GM23338 (cell line): ENCODE data around the gene ACTL6B. TPM values are rescaled to one million over a fixed set of nuclear protein-coding genes. Genes with fewer than 3 reads are reported as not detected.

Experiments
- ATAC-seq: fragments of 200-7000 bp; cut with Tn5 transposase; 3 replicates; pipeline ENCODE4 v1.9.1; 2020
- DNase-seq: peaks from one replicate; pipeline ENCODE4 v3.0.0-alpha.2; 2015; ENCODE audit warnings: low spot score
- H2AFZ ChIP-seq: fragments of 200-600 bp; sonication (generic); 2 replicates; pipeline ENCODE4 v1.8.0; 2016; ENCODE audit warnings: antibody characterized with exemption, mild to moderate bottlenecking, moderate library complexity
- H3F3A ChIP-seq: fragments of 200-600 bp; sonication (generic); replicated peaks from 2 replicates; pipeline ENCODE4 v1.8.0; 2017; ENCODE audit warnings: antibody characterized with exemption, mixed run types, low read depth
- H3K27ac ChIP-seq: fragments of 200-600 bp; sonication (generic); 2 replicates; pipeline ENCODE4 v1.6.1; 2016; ENCODE audit warnings: low read depth
- H3K27me3 ChIP-seq: fragments of 200-600 bp; sonication (generic); 2 replicates; pipeline ENCODE4 v1.8.0; 2016; ENCODE audit warnings: mild to moderate bottlenecking, mixed run types, moderate library complexity; ENCODE audit not compliant: insufficient read depth
- H3K36me3 ChIP-seq: fragments of 200-600 bp; sonication (generic); 2 replicates; pipeline ENCODE4 v1.8.0; 2016; ENCODE audit warnings: mild to moderate bottlenecking; ENCODE audit not compliant: insufficient read depth
- H3K4me1 ChIP-seq: fragments of 200-600 bp; sonication (generic); 2 replicates; pipeline ENCODE4 v1.8.0; 2016; ENCODE audit warnings: mild to moderate bottlenecking, moderate library complexity; ENCODE audit not compliant: insufficient read depth
- H3K4me2 ChIP-seq: fragments of 200-600 bp; sonication (generic); 2 replicates; pipeline ENCODE4 v1.7.1; 2017; ENCODE audit warnings: mixed run types
- H3K4me3 ChIP-seq: fragments of 200-600 bp; sonication (generic); 2 replicates; pipeline ENCODE4 v1.6.1; 2016; ENCODE audit warnings: mixed run types
- H3K79me2 ChIP-seq: fragments of 200-600 bp; sonication (generic); replicated peaks from 2 replicates; pipeline ENCODE4 v1.8.0; 2017; ENCODE audit warnings: mild to moderate bottlenecking; ENCODE audit not compliant: insufficient read depth
- H3K9me2 ChIP-seq: fragments of 200-600 bp; sonication (generic); 2 replicates; pipeline ENCODE4 v1.8.0; 2017; ENCODE audit not compliant: insufficient read depth
- H4K20me1 ChIP-seq: fragments of 200-600 bp; sonication (generic); replicated peaks from 2 replicates; pipeline ENCODE4 v1.8.0; 2017; ENCODE audit warnings: mild to moderate bottlenecking; ENCODE audit not compliant: insufficient read depth
- H3K27ac Mint-ChIP-seq: 2 replicates; pipeline ENCODE4 v1.8.0; 2020; ENCODE audit warnings: inconsistent platforms, mild to moderate bottlenecking, moderate library complexity, mixed read lengths
- H3K27me3 Mint-ChIP-seq: 3 replicates; pipeline ENCODE4 v1.8.0; 2022; ENCODE audit warnings: low read depth, mild to moderate bottlenecking, moderate library complexity, mixed read lengths, inconsistent platforms; ENCODE audit not compliant: insufficient read depth, poor library complexity
- H3K36me3 Mint-ChIP-seq: 3 replicates; pipeline ENCODE4 v1.8.0; 2021; ENCODE audit warnings: low read depth, mild to moderate bottlenecking, inconsistent platforms, moderate library complexity, mixed read lengths
- H3K4me1 Mint-ChIP-seq: 3 replicates; pipeline ENCODE4 v1.8.0; 2020; ENCODE audit warnings: mild to moderate bottlenecking, inconsistent platforms, mixed read lengths
- H3K4me3 Mint-ChIP-seq: 3 replicates; pipeline ENCODE4 v1.8.0; 2021; ENCODE audit warnings: moderate library complexity, mild to moderate bottlenecking, inconsistent platforms, mixed read lengths
- H3K9me3 Mint-ChIP-seq: 3 replicates; pipeline ENCODE4 v1.8.0; 2020; ENCODE audit warnings: moderate library complexity, mild to moderate bottlenecking, inconsistent platforms, mixed read lengths
- CREB1 ChIP-seq: fragments of 250-450 bp; sonication (Bioruptor Pico); IDR thresholded peaks from 2 replicates; pipeline ENCODE4 v1.5.0; 2020; ENCODE audit warnings: low read depth, mild to moderate bottlenecking, moderate library complexity
- JUNB ChIP-seq: IDR thresholded peaks from one replicate; pipeline ENCODE4 v1.6.1; 2016; ENCODE audit warnings: antibody characterized with exemption; ENCODE audit not compliant: unreplicated experiment
- POLR2AphosphoS5 ChIP-seq: IDR thresholded peaks from 2 replicates; pipeline ENCODE4 v1.6.1; 2016; ENCODE audit warnings: antibody characterized with exemption, low read depth
- STAT1 ChIP-seq: IDR thresholded peaks from one replicate; pipeline ENCODE4 v1.6.1; 2016; ENCODE audit warnings: antibody characterized with exemption; ENCODE audit not compliant: unreplicated experiment
- polyA plus RNA-seq: library from polyadenylated mRNA; unstranded; fragments of >200 nt; fragmentation: Nextera tagmentation; extraction: Ambion mirVana; gene quantifications from 2 replicates; pipeline ENCODE4 v1.2.1, GENCODE V29; 2016
- total RNA-seq: library from RNA; depleted of rRNA; stranded (reverse); fragments of >200 nt; shearing (Covaris generic); gene quantifications from 2 replicates; pipeline ENCODE4 v1.2.3, GENCODE V29; 2014
- TF ChIP-seq, protein P1 (sequence below): IDR thresholded peaks from one replicate; pipeline ENCODE4 v1.6.1; 2018; ENCODE audit warnings: antibody characterized with exemption; ENCODE audit not compliant: unreplicated experiment
- TF ChIP-seq, protein P2 (sequence below): fragments of 250-450 bp; sonication (Bioruptor Pico); IDR thresholded peaks from 2 replicates; pipeline ENCODE4 v1.5.0; 2020; ENCODE audit warnings: mild to moderate bottlenecking, moderate library complexity
- TF ChIP-seq, protein P3 (sequence below), 2 experiments: fragments of 200-600 bp in 1 of 2; sonication (generic) in 1 of 2; conservative IDR thresholded peaks; 2 replicates each; pipeline versions ENCODE4 v1.5.1 to v1.6.1; 2016 to 2017; ENCODE audit warnings: antibody characterized with exemption in 2 of 2, low read depth in 2 of 2, mild to moderate bottlenecking in 2 of 2, moderate library complexity in 1 of 2

The ACTL6B gene
- total and polyA plus RNA-seq, 2 experiments from 2014 or later: 0.69 to 2.5 TPM

DNA sequence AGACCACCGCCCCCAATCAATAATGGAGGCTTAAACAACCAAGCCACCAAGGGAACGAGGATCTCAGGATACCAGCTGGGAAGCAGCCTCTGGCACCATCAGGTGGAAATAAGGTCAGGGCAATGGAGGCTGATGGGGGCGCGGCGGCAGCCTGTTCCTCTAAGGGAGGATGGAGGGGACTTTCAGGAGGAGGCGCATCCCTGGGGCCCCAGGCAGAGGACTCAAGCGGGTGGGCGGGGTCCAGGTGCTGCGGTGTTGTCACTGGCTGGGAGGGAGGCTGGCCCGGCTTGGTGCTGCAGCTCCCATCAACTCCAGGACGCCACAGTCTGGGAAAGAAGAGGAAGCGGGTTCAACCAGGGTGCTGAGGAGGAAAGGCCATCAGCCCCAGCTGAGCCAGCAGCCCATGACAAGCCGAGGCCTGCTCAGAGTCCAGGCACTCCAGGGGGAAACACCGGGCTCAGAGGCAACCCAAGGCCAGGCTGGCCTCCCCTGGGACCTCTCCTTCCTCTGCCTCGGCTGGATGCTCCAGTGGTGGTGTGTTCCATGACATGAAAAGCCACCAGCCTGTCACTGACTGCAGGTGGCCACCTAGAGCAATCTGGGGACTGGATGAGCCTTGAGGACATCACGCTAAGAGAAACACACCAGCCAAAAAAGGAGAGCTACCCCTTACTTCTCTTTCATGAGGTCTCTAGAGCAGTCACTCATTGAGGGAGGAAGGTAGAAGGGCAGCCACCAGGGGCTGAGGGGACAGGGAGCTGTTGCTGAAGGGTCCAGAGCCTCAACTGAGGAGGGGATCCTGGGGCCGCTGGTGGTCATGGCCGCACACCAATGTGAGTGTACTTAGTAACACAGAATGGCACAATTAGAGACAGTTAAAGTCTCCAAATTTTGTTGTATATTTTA lies 33.2 kb upstream of the ACTL6B start:
- ATAC-seq (no peak), DNase-seq (peak; percentile 41)
- H3K4me1 Mint-ChIP-seq: peaks cover 32% of the 10 kb centered on the region
- H3K4me3 Mint-ChIP-seq: peak overlapping the region; percentile 24; the same call in 1 of the 3 replicates
- Histone ChIP-seq H3K36me3 (peaks cover 9% of the 10 kb centered on the region), H3K79me2 (peaks cover 59% of the 10 kb centered on the region), H3K27ac (peak overlapping the region; percentile 39; the same call in 1 of the 2 replicates), H3K4me2 (no peak overlapping the region), H4K20me1 (peaks cover 41% of the 10 kb centered on the region), H3K4me3 (no peak overlapping the region), H3K9me2 (no peaks in the 10 kb centered on the region), H2AFZ (no peak overlapping the region), H3K4me1 (peaks cover 22% of the 10 kb centered on the region), H3F3A (peaks cover 21% of the 10 kb centered on the region), H3K27me3 (no peaks in the 10 kb centered on the region)
- peaks cover 19% of the 10 kb centered on the region for H3K27me3 Mint-ChIP-seq
- peak overlapping the region; percentile 78; the same call in 1 of the 2 replicates for H3K27ac Mint-ChIP-seq
- TF ChIP-seq, protein P1, sequence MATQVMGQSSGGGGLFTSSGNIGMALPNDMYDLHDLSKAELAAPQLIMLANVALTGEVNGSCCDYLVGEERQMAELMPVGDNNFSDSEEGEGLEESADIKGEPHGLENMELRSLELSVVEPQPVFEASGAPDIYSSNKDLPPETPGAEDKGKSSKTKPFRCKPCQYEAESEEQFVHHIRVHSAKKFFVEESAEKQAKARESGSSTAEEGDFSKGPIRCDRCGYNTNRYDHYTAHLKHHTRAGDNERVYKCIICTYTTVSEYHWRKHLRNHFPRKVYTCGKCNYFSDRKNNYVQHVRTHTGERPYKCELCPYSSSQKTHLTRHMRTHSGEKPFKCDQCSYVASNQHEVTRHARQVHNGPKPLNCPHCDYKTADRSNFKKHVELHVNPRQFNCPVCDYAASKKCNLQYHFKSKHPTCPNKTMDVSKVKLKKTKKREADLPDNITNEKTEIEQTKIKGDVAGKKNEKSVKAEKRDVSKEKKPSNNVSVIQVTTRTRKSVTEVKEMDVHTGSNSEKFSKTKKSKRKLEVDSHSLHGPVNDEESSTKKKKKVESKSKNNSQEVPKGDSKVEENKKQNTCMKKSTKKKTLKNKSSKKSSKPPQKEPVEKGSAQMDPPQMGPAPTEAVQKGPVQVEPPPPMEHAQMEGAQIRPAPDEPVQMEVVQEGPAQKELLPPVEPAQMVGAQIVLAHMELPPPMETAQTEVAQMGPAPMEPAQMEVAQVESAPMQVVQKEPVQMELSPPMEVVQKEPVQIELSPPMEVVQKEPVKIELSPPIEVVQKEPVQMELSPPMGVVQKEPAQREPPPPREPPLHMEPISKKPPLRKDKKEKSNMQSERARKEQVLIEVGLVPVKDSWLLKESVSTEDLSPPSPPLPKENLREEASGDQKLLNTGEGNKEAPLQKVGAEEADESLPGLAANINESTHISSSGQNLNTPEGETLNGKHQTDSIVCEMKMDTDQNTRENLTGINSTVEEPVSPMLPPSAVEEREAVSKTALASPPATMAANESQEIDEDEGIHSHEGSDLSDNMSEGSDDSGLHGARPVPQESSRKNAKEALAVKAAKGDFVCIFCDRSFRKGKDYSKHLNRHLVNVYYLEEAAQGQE: no peak
- TF ChIP-seq JUNB (no peak), STAT1 (no peak), CREB1 (CRISPR knock-in tag) (no peak), POLR2AphosphoS5 (no peak)
- TF ChIP-seq, protein P2, sequence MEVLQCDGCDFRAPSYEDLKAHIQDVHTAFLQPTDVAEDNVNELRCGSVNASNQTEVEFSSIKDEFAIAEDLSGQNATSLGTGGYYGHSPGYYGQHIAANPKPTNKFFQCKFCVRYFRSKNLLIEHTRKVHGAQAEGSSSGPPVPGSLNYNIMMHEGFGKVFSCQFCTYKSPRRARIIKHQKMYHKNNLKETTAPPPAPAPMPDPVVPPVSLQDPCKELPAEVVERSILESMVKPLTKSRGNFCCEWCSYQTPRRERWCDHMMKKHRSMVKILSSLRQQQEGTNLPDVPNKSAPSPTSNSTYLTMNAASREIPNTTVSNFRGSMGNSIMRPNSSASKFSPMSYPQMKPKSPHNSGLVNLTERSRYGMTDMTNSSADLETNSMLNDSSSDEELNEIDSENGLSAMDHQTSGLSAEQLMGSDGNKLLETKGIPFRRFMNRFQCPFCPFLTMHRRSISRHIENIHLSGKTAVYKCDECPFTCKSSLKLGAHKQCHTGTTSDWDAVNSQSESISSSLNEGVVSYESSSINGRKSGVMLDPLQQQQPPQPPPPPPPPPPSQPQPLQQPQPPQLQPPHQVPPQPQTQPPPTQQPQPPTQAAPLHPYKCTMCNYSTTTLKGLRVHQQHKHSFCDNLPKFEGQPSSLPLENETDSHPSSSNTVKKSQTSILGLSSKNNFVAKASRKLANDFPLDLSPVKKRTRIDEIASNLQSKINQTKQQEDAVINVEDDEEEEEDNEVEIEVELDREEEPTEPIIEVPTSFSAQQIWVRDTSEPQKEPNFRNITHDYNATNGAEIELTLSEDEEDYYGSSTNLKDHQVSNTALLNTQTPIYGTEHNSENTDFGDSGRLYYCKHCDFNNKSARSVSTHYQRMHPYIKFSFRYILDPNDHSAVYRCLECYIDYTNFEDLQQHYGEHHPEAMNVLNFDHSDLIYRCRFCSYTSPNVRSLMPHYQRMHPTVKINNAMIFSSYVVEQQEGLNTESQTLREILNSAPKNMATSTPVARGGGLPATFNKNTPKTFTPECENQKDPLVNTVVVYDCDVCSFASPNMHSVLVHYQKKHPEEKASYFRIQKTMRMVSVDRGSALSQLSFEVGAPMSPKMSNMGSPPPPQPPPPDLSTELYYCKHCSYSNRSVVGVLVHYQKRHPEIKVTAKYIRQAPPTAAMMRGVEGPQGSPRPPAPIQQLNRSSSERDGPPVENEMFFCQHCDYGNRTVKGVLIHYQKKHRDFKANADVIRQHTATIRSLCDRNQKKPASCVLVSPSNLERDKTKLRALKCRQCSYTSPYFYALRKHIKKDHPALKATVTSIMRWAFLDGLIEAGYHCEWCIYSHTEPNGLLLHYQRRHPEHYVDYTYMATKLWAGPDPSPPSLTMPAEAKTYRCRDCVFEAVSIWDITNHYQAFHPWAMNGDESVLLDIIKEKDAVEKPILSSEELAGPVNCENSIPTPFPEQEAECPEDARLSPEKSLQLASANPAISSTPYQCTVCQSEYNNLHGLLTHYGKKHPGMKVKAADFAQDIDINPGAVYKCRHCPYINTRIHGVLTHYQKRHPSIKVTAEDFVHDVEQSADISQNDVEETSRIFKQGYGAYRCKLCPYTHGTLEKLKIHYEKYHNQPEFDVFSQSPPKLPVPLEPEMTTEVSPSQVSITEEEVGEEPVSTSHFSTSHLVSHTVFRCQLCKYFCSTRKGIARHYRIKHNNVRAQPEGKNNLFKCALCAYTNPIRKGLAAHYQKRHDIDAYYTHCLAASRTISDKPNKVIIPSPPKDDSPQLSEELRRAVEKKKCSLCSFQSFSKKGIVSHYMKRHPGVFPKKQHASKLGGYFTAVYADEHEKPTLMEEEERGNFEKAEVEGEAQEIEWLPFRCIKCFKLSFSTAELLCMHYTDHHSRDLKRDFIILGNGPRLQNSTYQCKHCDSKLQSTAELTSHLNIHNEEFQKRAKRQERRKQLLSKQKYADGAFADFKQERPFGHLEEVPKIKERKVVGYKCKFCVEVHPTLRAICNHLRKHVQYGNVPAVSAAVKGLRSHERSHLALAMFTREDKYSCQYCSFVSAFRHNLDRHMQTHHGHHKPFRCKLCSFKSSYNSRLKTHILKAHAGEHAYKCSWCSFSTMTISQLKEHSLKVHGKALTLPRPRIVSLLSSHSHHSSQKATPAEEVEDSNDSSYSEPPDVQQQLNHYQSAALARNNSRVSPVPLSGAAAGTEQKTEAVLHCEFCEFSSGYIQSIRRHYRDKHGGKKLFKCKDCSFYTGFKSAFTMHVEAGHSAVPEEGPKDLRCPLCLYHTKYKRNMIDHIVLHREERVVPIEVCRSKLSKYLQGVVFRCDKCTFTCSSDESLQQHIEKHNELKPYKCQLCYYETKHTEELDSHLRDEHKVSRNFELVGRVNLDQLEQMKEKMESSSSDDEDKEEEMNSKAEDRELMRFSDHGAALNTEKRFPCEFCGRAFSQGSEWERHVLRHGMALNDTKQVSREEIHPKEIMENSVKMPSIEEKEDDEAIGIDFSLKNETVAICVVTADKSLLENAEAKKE (CRISPR knock-in tag): no peak
- TF ChIP-seq, protein P3, sequence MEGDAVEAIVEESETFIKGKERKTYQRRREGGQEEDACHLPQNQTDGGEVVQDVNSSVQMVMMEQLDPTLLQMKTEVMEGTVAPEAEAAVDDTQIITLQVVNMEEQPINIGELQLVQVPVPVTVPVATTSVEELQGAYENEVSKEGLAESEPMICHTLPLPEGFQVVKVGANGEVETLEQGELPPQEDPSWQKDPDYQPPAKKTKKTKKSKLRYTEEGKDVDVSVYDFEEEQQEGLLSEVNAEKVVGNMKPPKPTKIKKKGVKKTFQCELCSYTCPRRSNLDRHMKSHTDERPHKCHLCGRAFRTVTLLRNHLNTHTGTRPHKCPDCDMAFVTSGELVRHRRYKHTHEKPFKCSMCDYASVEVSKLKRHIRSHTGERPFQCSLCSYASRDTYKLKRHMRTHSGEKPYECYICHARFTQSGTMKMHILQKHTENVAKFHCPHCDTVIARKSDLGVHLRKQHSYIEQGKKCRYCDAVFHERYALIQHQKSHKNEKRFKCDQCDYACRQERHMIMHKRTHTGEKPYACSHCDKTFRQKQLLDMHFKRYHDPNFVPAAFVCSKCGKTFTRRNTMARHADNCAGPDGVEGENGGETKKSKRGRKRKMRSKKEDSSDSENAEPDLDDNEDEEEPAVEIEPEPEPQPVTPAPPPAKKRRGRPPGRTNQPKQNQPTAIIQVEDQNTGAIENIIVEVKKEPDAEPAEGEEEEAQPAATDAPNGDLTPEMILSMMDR (conservative IDR thresholded peaks at IDR 0.05; ENCODE audit: low read depth in 2 of 2): 0 out of 4 replicates have a peak, but pooled peaks of 1 of the 2 experiments have one; percentile 1
- peaks cover 61% of the 10 kb centered on the region for H3K36me3 Mint-ChIP-seq
- peaks cover 3% of the 10 kb centered on the region; the same call in 1 of the 3 replicates for H3K9me3 Mint-ChIP-seq
